NT2/D1 (cell line): ENCODE results near the gene SGO2.

Experiments
- SUZ12 ChIP-seq: IDR thresholded peaks from 2 replicates; pipeline ENCODE4 v1.6.1; 2011; ENCODE audit not compliant: insufficient read length, insufficient read depth; ENCODE audit errors: extremely low read depth
- ZNF274 ChIP-seq: IDR thresholded peaks from 2 replicates; pipeline ENCODE4 v1.6.1; 2011; ENCODE audit warnings: mild to moderate bottlenecking, low read depth, low read length

DNA sequence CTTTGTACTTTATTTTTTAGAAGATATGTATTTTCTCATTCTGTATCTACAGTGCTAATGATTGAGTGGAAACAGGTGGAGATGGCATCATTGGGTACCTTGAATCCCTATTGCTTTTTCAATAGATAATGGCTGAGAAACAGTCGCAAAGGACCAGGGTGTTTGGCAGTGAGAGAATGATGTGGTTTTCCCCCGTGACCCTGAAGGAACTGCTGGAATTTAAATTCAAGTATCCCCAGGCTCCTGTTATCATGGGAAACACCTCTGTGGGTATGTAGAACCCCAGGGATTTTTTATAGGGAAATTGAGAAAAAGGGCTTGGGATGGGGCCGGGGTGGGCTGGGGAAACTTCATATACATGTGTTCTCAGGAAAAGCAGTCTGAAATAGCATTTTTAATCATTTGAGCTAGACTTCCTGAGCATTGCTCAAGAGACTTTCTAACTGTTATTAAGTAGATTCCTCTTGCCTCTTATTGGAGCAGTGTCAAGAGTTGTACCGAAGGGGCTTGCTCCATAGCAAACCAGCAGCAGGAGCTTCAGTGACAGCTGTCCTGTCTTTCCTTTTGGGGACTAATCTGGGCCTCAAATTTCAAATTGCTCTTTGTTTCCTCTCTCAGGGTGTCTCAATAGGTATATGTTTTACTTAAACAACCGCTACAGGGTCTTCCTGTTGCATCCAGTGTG lies 78.7 kb downstream of the SGO2 start:
- no peak for TF ChIP-seq SUZ12
- TF ChIP-seq ZNF274 = no peak
